ENCODE measurements around the gene ACBD4.

GRCh38 chr17:45161288-45162024 is 26.0 kb downstream of the ACBD4 start, which contains the start of gene HEXIM2:
- TF ChIP-seq EZH2 (IDR thresholded peaks at IDR 0.05; ENCODE audit: insufficient read depth, poor library complexity, severe bottlenecking) = no peak
- no peak for TF ChIP-seq EZH2phosphoT487 (IDR thresholded peaks at IDR 0.05; ENCODE audit: insufficient read depth, low read depth)

All from GM23248 (cell line).